KOPT-K1 (cell line): ENCODE measurements around the gene CENPL.

Source experiments
- H3K27ac ChIP-seq: fragments of 200-600 bp; sonication (generic); 2 replicates; pipeline ENCODE4 v1.5.1; 2016; ENCODE audit warnings: antibody characterized with exemption, mild to moderate bottlenecking, low read depth, low read length; ENCODE audit not compliant: poor library complexity, severe bottlenecking
- H3K36me3 ChIP-seq: fragments of 200-600 bp; sonication (generic); 2 replicates; pipeline ENCODE4 v1.5.1; 2017; ENCODE audit warnings: antibody characterized with exemption, mild to moderate bottlenecking, low read length, moderate library complexity; ENCODE audit not compliant: insufficient read depth
- H3K9me3 ChIP-seq: fragments of 200-600 bp; sonication (generic); 2 replicates; pipeline ENCODE4 v1.5.1; 2017; ENCODE audit warnings: antibody characterized with exemption, low read length, mild to moderate bottlenecking; ENCODE audit not compliant: insufficient read depth, poor library complexity, severe bottlenecking

Gene CENPL

DNA sequence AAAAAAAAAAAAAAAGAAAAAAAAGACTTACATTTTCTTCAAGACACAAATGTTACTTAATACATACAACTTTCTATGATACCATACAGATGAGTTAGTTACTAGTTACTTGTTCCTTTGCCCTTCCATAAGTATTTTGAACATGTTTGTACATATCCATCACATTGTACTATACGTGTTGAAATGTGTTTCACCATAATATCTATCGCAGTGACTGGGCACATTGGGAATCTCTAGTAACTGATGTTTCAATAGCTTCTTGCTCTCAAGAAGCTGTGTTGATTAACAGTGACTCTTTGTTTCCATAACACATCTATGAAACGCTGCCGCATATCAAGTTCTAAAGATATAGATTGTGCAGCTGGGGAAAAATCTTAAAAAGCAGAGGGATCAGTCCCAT lies 67.0 kb downstream of the CENPL start:
- H3K9me3 ChIP-seq: peaks cover 31% of the 10 kb centered on the region
- H3K27ac ChIP-seq: no peak overlapping the region
- peaks cover 78% of the 10 kb centered on the region for H3K36me3 ChIP-seq

DNA sequence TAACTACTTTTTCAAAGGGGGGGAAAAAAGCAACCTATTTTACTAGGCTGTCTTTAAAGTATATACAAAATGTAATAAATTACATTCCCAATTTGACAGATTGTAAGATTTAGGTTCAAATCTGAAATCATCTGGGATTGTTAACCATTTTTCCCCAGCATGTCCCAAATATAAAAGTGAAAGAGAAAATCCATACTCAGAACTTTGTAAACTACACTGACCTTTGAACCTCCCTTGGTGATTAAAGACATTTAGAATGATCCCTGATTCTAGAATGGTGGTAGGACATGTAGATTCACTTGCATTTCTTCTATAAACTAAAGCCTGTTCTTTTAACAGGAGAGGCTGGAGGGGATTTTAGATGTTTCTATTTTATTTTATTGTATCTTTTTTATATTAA lies 70.9 kb downstream of the CENPL start:
- Histone ChIP-seq H3K27ac (no peak overlapping the region), H3K9me3 (peaks cover 4% of the 10 kb centered on the region), H3K36me3 (peaks cover 73% of the 10 kb centered on the region)
